K562 (cell line): ENCODE data around the gene NCOA1. TPM values are rescaled to one million over a fixed set of nuclear protein-coding genes. Genes with fewer than 3 reads are reported as not detected.

Source experiments
- ATAC-seq: fragments of 200-7000 bp; cut with Tn5 transposase; 3 replicates; pipeline ENCODE4 v1.9.1; 2020; ENCODE audit warnings: moderate library complexity
- BruUV-seq: library from RNA; stranded (reverse); fragments of 400-500 nt; replicated peaks from 2 replicates; lab custom pipeline; 2021; lab: Mats Ljungman, UMichigan
- CTCF ChIA-PET: fragments of 300-600 bp; formaldehyde crosslinking; extraction: SDS; loops from one replicate; lab custom pipeline; 2021; ENCODE audit warnings: low intra/inter-chr PET ratio; lab: Yijun Ruan, JAX
- POLR2A ChIA-PET: fragments of 300-600, 350-650 bp; sonication (Branson Sonifier 250); formaldehyde crosslinking; extraction: SDS; loops from one replicate; lab custom pipeline; 2021; ENCODE audit warnings: antibody characterized with exemption, inconsistent platforms; lab: Yijun Ruan, JAX
- DNase-seq, 4 experiments: peaks; one replicate each; pipeline versions ENCODE4 v3.0.0 to v3.0.0-alpha.2; 2011 to 2018; ENCODE audit warnings: low spot score in 3 of 4, mixed read lengths in 3 of 4; ENCODE audit errors: extremely low read depth in 1 of 4
- FAIRE-seq: peaks from 2 replicates; lab custom pipeline; 2011; peaks lifted over from hg19 to GRCh38; lab: Jason Lieb, UNC
- H2AFZ ChIP-seq: 2 replicates; pipeline ENCODE4 v1.6.0; 2011; ENCODE audit warnings: low read depth, low read length, control low read depth, inconsistent platforms
- H3K27ac ChIP-seq: fragments of 200-600 bp; 3 replicates; pipeline ENCODE4 v1.8.0; 2011; ENCODE audit warnings: low read depth, mild to moderate bottlenecking, control low read depth, inconsistent platforms, low read length, moderate library complexity, mixed read lengths; ENCODE audit errors: extremely low read depth
- H3K27me3 ChIP-seq, 2 experiments: fragments of 300-600 bp in 1 of 2; 2 replicates in 1 of 2; 3 replicates in 1 of 2; pipeline versions ENCODE4 v1.6.0 to v1.8.0; 2011; ENCODE audit warnings: inconsistent platforms in 2 of 2, low read length in 2 of 2, mild to moderate bottlenecking in 1 of 2, mixed read lengths in 1 of 2, moderate library complexity in 1 of 2; ENCODE audit not compliant: control insufficient read depth in 2 of 2, insufficient read depth in 2 of 2
- H3K36me3 ChIP-seq: fragments of 300-600 bp; 3 replicates; pipeline ENCODE4 v1.8.0; 2011; ENCODE audit warnings: mild to moderate bottlenecking, low read length, inconsistent platforms; ENCODE audit not compliant: control insufficient read depth, insufficient read depth
- H3K4me1 ChIP-seq, 2 experiments: fragments of 200-600 bp in 1 of 2; replicated peaks in 1 of 2; 2 replicates in 1 of 2; 3 replicates in 1 of 2; pipeline versions ENCODE4 v1.5.1 to v1.8.0; 2011; ENCODE audit warnings: inconsistent platforms in 2 of 2, low read length in 2 of 2, mild to moderate bottlenecking in 1 of 2, mixed read lengths in 1 of 2, moderate library complexity in 1 of 2; ENCODE audit not compliant: control insufficient read depth in 2 of 2, insufficient read depth in 2 of 2
- H3K4me2 ChIP-seq: 2 replicates; pipeline ENCODE4 v1.6.1; 2011; ENCODE audit warnings: low read length, control low read depth, inconsistent platforms, mixed read lengths; ENCODE audit not compliant: insufficient read depth
- H3K4me3 ChIP-seq: fragments of 200-600 bp; sonication (generic), shearing (Covaris generic); 2 replicates; pipeline ENCODE4 v1.5.1; 2016; ENCODE audit warnings: control low read depth, inconsistent platforms
- H3K79me2 ChIP-seq: fragments of 200-600 bp; 3 replicates; pipeline ENCODE4 v1.8.0; 2011; ENCODE audit warnings: low read length, inconsistent platforms; ENCODE audit not compliant: control insufficient read depth, insufficient read depth
- H3K9ac ChIP-seq, 2 experiments: 2 replicates each; pipeline versions ENCODE4 v1.6.0 to v1.6.1; 2011; ENCODE audit warnings: low read depth in 2 of 2, low read length in 2 of 2, control low read depth in 1 of 2, inconsistent platforms in 1 of 2, mild to moderate bottlenecking in 1 of 2, mixed read lengths in 1 of 2; ENCODE audit not compliant: insufficient read depth in 1 of 2
- H3K9me1 ChIP-seq: one replicate; pipeline ENCODE4 v1.6.0; 2011; ENCODE audit warnings: inconsistent platforms, mild to moderate bottlenecking, low read length, moderate library complexity; ENCODE audit not compliant: control insufficient read depth, insufficient read depth
- H3K9me3 ChIP-seq: replicated peaks from 2 replicates; pipeline ENCODE4 v1.5.1; 2011; ENCODE audit warnings: low read depth, low read length, inconsistent platforms; ENCODE audit not compliant: control insufficient read depth, insufficient read depth
- H4K20me1 ChIP-seq: replicated peaks from 2 replicates; pipeline ENCODE4 v1.6.1; 2011; ENCODE audit warnings: low read length, inconsistent platforms, mixed read lengths; ENCODE audit not compliant: control insufficient read depth, insufficient read depth
- CHD2 ChIP-seq: IDR thresholded peaks from 2 replicates; pipeline ENCODE4 v1.6.1; 2011; ENCODE audit warnings: low read depth, low read length
- KAT8 ChIP-seq: fragments of 450-650 bp; IDR thresholded peaks from 2 replicates; pipeline ENCODE4 v1.6.1; 2016; ENCODE audit warnings: low read depth, mild to moderate bottlenecking
- KLF1 ChIP-seq: fragments of 450-650 bp; IDR thresholded peaks from 2 replicates; pipeline ENCODE4 v1.6.1; 2016; ENCODE audit warnings: missing genetic modification characterization, missing compliant biosample characterization
- KLF16 ChIP-seq: IDR thresholded peaks from 2 replicates; pipeline ENCODE4 v1.6.1; 2016; ENCODE audit warnings: antibody characterized with exemption
- MECOM ChIP-seq: fragments of 250-450 bp; sonication (Bioruptor Pico); IDR thresholded peaks from 2 replicates; pipeline ENCODE4 v1.8.0; 2022; ENCODE audit warnings: inconsistent platforms
- NR0B1 ChIP-seq: fragments of 450-650 bp; IDR thresholded peaks from one replicate; pipeline ENCODE4 v1.6.1; 2018; ENCODE audit warnings: mild to moderate bottlenecking, moderate library complexity; ENCODE audit not compliant: partially characterized antibody
- NR2C2 ChIP-seq, 2 experiments: fragments of 200-800 bp in 1 of 2; sonication (Bioruptor generic) in 1 of 2; sonication (generic) in 1 of 2; formaldehyde crosslinking in 1 of 2; IDR thresholded peaks; 2 replicates each; pipeline versions ENCODE4 v1.6.1 to v1.8.0; 2016 to 2022; ENCODE audit warnings: mild to moderate bottlenecking in 1 of 2, missing compliant biosample characterization in 1 of 2, missing genetic modification characterization in 1 of 2, missing genetic modification reagents in 1 of 2
- PHB ChIP-seq: fragments of 250-450 bp; sonication (Bioruptor Pico); IDR thresholded peaks from 2 replicates; pipeline ENCODE4 v1.5.0; 2021
- PTTG1 ChIP-seq: fragments of 450-650 bp; IDR thresholded peaks from 2 replicates; pipeline ENCODE4 v1.6.1; 2016; ENCODE audit warnings: low read depth, mild to moderate bottlenecking, missing genetic modification characterization, missing compliant biosample characterization
- RAD21 ChIP-seq, 2 experiments: fragments of 250-450 bp in 1 of 2; fragments of 450-650 bp in 1 of 2; sonication (Bioruptor Pico) in 1 of 2; formaldehyde crosslinking in 1 of 2; IDR thresholded peaks in 1 of 2; conservative IDR thresholded peaks in 1 of 2; 2 replicates each; pipeline versions ENCODE4 v1.4.0 to v1.8.0; 2020 to 2022; ENCODE audit warnings: mild to moderate bottlenecking in 2 of 2, moderate library complexity in 1 of 2
- SNRNP70 ChIP-seq: fragments of 200-400 bp; formaldehyde crosslinking; optimal IDR thresholded peaks from 2 replicates; pipeline ENCODE3; 2017; ENCODE audit warnings: low read depth, low read length
- ZNF124 ChIP-seq: sonication (generic); formaldehyde crosslinking; IDR thresholded peaks from 2 replicates; pipeline ENCODE4 v1.8.1; 2022; ENCODE audit warnings: missing genetic modification reagents
- ZNF239 ChIP-seq: fragments of 250-450 bp; sonication (Bioruptor Pico); IDR thresholded peaks from 2 replicates; pipeline ENCODE4 v1.4.0; 2020; ENCODE audit warnings: mild to moderate bottlenecking
- ZNF583 ChIP-seq: fragments of 250-450 bp; sonication (Bioruptor Pico); IDR thresholded peaks from 2 replicates; pipeline ENCODE4 v1.4.0; 2020
- WGBS: fragments of 100-300 bp; shearing (Covaris generic); methylation state at CpG from one replicate; pipeline ENCODE4 v1.1.6; 2016; ENCODE audit warnings: low coverage, mixed read lengths; ENCODE audit not compliant: insufficient coverage; ENCODE audit errors: missing lambda C conversion rate; 5-methylcytosine and 5-hydroxymethylcytosine counted together
- in situ Hi-C: fragments of 300-500 bp; cut with MboI; formaldehyde crosslinking; loops from 4 replicates; pipeline ENCODE4 v1.15.0; 2018; ENCODE audit warnings: inconsistent platforms, mixed read lengths
- intact Hi-C: fragments of 100-400 bp; cut with micrococcal nuclease; formaldehyde crosslinking; loops from 2 replicates; pipeline ENCODE4 v1.14.2; 2022
- polyA plus RNA-seq, 8 experiments: library from polyadenylated mRNA; depleted of rRNA in 4 of 8; stranded (reverse) in 5 of 8; unstranded in 3 of 8; fragments of >200 nt; fragmentation: Nextera tagmentation in 2 of 8; fragmentation: Illumina TruSeq in 1 of 8; extraction: Ambion mirVana in 2 of 8; extraction: Trizol in 1 of 8; gene quantifications; 2 replicates each; pipeline versions ENCODE4 v1.2.1 to v1.2.3, GENCODE V29; 2011 to 2014; ENCODE audit warnings: inconsistent platforms in 1 of 8, missing spikeins in 1 of 8
- total RNA-seq, 7 experiments: library from RNA; depleted of rRNA in 6 of 7; stranded (reverse); fragments of >200 nt in 6 of 7; fragmentation: Illumina TruSeq in 2 of 7; extraction: Trizol in 2 of 7; gene quantifications; 2 replicates each; pipeline versions ENCODE4 v1.2.1 to v1.2.3, GENCODE V29; 2011 to 2021; ENCODE audit warnings: low replicate concordance in 1 of 7
- TF ChIP-seq, protein P1 (sequence below): sonication (generic); formaldehyde crosslinking; IDR thresholded peaks from 2 replicates; pipeline ENCODE4 v1.8.0; 2022; ENCODE audit warnings: mild to moderate bottlenecking, missing genetic modification reagents, borderline replicate concordance

NCOA1 gene
- total and polyA plus RNA-seq, 9 of the 15 experiments (the other 6 are each of a cell fraction or from before 2014, with no cell fraction given) = 4.9 to 25.7 (median 17.0) TPM

DNA sequence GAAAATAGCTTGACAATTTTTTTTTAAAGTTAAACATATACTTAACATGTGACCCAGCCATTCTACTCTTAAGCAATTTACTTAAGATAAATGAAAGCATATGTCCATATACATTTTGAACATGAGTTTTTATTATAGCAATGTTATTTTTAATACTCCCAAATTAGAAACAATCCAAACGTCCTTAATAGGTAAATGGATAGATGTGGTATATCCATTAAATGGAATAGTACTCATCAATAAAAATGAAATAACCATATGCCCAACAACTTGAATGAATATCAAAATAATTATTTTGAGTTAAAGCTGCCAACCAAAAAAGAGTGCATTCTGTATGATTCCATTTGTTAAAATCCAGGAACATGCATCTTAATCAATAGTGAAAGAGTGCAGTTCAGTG lies 29.1 kb downstream of the NCOA1 start:
- in situ Hi-C loops (no loop called here), intact Hi-C loops (no loop called here)
- FAIRE-seq = no peak
- POLR2A ChIA-PET = no interaction called here
- Histone ChIP-seq H3K4me3 (no peak overlapping the region), H2AFZ (no peak overlapping the region), H3K27ac (no peak overlapping the region), H3K9me3 (no peaks in the 10 kb centered on the region), H3K4me1 (peaks cover 6 to 7% of the 10 kb centered on the region in 2 experiments; a peak in 2 of 5 replicates), H3K27me3 (no peaks in the 10 kb centered on the region), H3K9me1 (no peaks in the 10 kb centered on the region), H3K79me2 (peaks cover 38% of the 10 kb centered on the region), H3K36me3 (no peaks in the 10 kb centered on the region), H3K4me2 (no peak overlapping the region), H4K20me1 (no peaks in the 10 kb centered on the region), H3K9ac (no peak overlapping the region)
- WGBS = 38% methylated on average over 1 of the region's 1 CpG
- TF ChIP-seq CHD2 (no peak), ZNF124 (CRISPR knock-in tag) (no peak), KAT8 (no peak), PTTG1 (tag) (no peak), KLF1 (tag) (no peak), ZNF583 (no peak), RAD21 (CRISPR knock-in tag; conservative IDR thresholded peaks at IDR 0.05 in 1 of 2, IDR thresholded peaks at IDR 0.05 in 1 of 2) (no peak), NR2C2 (CRISPR knock-in tag; IDR thresholded peaks at IDR 0.05) (no peak), NR2C2 (tag; IDR thresholded peaks at IDR 0.05) (no peak), NR0B1 (no peak), KLF16 (no peak), SNRNP70 (no peak), MECOM (CRISPR knock-in tag) (no peak), PHB (CRISPR knock-in tag) (no peak), ZNF239 (no peak)
- TF ChIP-seq, protein P1, sequence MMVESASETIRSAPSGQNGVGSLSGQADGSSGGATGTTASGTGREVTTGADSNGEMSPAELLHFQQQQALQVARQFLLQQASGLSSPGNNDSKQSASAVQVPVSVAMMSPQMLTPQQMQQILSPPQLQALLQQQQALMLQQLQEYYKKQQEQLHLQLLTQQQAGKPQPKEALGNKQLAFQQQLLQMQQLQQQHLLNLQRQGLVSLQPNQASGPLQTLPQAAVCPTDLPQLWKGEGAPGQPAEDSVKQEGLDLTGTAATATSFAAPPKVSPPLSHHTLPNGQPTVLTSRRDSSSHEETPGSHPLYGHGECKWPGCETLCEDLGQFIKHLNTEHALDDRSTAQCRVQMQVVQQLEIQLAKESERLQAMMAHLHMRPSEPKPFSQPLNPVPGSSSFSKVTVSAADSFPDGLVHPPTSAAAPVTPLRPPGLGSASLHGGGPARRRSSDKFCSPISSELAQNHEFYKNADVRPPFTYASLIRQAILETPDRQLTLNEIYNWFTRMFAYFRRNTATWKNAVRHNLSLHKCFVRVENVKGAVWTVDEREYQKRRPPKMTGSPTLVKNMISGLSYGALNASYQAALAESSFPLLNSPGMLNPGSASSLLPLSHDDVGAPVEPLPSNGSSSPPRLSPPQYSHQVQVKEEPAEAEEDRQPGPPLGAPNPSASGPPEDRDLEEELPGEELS (CRISPR knock-in tag) = no peak
- no TSS peak for BruUV-seq
- no peak for DNase-seq
- CTCF ChIA-PET = no interaction called here
- no peak for ATAC-seq
